NCI-H1417 treated with DMSO at 0.1 percent for 48 hours (cell line): Measurements from ENCODE around the gene C9orf57.
"Not testable (repeated sequence)": the region's sequence is repeated elsewhere in the genome, so short reads cannot be mapped to it uniquely, and the experiment has no call there.

Source experiments
- DNase-seq: peaks from one replicate; lab custom pipeline; 2025; lab: John Stamatoyannopoulos, UW

Gene C9orf57, protein sequence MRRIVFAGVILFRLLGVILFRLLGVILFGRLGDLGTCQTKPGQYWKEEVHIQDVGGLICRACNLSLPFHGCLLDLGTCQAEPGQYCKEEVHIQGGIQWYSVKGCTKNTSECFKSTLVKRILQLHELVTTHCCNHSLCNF

DNA sequence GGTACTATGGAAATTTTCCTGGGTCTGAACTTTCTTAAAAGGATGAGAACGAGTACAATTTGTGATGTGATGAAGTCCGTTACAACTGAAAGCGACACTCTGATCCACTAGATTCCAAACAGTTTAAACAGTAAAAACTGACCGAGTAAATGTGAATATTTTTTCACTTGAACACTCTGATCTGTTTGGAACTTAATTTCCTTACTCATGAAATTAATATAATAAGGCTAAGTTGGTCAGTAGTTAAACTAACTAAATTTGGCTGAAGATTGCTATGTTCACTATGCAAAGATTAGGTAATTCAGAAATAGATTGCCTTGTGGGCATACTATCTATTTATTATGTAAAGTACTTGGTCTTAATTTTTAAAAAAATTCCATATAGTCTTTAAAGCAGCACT lies at the start of gene C9orf57:
Gene C9orf57 (minus strand): TSS at position 101 of the 400 bp plus-strand sequence. CDS start 1,282 bp downstream, outside the sequence.
- no peak for DNase-seq

- DNase-seq: no peak
Observed at GRCh38 chr9:72102520-72102919, 42.1 kb upstream of the C9orf57 start.

DNA sequence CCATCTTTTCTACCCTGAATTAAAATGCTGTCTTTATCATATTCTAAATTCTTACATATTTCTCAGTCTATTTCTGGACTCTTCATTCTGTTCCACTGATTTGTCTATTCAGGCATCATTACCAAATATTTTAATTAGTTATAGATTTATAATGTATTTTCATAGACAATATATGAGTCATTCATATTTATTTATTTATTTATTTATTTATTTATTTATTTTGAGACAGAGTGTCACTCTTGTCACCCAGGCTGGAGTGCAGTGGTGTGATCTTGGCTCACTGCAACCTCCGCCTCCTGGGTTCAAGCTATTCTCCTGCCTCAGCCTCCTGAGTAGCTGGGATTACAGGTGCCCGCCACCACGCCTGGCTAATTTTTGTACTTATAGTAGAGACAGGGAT lies 35.1 kb upstream of the C9orf57 start:
- DNase-seq: not testable (repeated sequence)

- DNase-seq: no peak
Observed at GRCh38 chr9:72092820-72093219, 32.4 kb upstream of the C9orf57 start.

GRCh38 chr9:72089451-72090130 lies 29.2 kb upstream of the C9orf57 start:
- DNase-seq: no peak

DNA sequence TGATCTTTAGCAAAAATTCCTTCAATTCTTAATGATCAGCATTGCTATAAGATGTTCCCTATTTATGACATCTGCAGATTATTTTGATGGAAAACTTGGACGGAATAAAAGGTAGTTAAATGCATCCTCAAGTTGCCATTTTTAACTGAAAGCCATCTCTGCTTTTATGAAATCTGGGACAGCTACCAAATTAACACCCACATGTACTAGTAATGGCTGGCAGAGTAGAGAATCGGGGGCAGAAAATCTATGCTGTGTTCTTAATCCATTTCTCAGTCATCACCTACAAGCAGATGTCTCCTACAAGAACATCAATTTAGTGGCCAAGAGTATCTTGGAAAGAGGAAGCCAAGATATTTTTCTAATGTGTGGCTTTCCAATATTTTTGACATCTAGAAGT lies 22.1 kb upstream of the C9orf57 start:
- no peak for DNase-seq

DNA sequence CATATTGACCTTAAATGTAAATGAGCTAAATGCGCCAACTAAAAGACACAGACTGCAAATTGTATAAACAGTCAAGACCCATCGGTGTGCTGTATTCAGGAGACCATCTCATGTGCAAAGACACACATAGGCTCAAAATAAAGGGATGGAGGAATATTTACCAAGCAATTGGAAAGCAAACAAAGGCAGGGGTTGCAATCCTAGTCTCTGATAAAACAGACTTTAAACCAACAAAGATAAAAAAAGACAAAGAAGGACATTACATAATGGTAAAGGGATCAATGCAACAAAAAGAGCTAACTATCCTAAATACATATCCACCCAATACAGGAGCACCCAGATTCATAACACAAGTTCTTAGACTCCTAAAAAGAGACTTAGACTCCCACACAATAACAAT lies 14.3 kb upstream of the C9orf57 start:
- DNase-seq: not testable (repeated sequence)

DNA sequence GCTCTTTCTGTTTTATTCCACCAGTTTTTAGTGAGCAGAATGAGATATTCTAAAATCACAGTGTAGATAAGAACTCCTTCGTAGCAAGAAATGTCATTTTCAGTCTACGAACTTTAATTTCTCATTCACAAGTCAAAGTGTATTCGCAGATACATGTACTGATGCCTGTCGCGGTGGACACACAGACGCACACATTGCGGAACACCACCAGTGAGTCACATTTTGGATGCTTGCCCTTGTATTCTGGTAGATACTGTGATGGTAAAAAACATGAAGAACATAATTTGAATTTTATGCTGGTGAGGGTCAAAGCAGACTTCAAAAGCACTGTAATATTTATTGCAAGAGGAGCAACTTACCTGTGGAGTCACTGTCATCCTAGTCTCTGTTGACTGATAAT lies 4.7 kb upstream of the C9orf57 start:
- DNase-seq: no peak

- no peak for DNase-seq
Observed at GRCh38 chr9:72052122-72052521, 8.3 kb downstream of the C9orf57 start.

DNA sequence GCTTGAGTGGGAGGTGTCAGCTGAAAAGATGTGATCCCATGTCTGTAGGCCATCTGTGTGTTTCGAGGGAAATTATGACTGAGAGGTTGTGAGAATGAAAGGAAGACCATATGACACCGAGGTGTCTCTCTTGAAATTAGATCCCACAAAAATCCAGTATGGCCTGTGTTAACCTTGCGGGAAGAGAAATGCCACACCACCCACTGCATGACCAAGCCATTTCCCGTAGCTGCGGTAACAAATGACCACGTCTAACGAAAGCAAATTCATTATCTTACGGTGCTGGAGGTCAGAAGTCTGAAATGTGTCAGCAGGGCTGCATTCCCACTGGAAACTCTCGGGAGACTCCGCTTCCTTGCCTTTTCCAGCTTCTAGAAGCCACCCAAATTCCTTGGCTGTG lies 11.6 kb downstream of the C9orf57 start:
- no peak for DNase-seq

GRCh38 chr9:72046630-72047456 lies 13.6 kb downstream of the C9orf57 start:
- DNase-seq: no peak

DNA sequence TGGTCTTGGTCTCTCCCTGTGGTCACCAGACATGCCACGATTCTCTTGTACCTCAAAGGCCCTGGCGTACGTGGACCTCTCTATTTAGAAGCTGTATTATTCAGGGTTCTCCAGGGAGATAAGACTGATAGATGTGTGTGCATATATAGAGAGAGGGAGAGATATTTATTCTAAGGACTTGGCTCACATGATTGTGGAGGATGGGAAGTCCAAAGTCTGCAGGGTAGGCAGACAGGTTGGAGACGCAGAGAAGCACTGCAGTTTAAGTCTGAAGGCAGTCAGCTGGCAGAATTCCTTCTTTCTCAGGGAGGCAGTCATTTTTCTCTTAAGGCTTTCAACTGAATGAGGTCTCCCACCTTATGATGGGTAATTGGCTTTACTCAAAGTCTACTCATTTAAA lies 16.3 kb downstream of the C9orf57 start:
- no peak for DNase-seq

- DNase-seq: no peak
Observed at GRCh38 chr9:72043576-72043975, 16.8 kb downstream of the C9orf57 start.

- no peak for DNase-seq
Observed at GRCh38 chr9:72042928-72043327, 17.5 kb downstream of the C9orf57 start.

DNA sequence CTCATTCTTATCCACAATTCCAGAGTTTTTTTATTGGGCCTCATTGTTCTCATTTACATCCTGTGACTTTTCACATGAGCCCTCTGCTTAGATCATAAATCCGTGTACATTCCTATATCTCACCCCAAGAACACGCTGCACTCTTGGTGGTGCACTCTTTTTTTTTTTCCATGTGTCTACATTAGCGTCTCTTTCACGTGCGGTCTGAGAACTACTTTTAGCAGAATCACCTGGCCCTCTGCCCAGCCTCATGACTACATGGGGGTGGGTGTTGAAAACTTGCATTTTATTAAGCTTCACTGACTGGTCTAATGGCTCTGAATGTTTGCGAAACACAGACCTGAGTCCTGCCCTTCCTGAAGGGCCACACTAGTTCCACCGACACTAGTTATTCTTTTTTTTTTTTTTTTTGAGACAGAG lies 18.6 kb downstream of the C9orf57 start:
- DNase-seq: no peak

DNA sequence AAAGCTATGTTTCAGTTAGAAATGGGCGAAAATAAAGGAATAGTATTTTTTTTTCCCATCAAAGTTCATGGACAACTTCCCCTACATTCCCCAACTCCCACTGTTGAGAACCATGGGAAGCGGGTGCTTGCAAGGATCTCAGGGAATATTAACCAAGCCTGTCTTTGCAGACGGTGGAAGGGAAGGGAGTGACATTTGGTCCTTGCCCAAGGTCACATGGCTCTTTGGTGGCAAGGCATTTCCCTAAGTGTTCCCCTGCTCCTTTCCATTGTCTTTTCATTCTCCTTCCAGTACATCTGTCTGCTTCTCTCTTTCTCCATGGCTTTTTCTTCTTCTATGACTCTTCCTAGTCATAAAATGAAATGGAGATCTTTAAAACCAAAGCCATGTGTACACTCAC lies 19.0 kb downstream of the C9orf57 start:
- DNase-seq: no peak

DNA sequence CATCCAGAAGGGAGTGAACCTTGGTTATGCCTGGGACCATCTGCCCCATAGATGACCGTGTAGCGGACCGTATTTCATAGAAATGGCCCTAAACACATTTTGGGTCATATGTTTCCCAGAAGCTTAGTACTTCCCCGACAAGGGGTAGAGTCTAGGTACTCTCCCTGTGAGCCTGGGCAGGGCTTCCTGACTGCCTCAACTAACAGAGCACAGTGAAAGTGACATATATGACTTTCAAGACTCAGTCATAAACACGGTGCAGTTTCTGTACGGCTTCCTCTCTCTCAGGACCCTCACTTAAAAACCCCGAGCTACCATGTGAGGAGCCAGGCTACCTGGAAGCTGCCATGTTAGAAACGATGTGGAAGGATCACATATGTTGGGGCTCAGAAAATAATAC lies 20.9 kb downstream of the C9orf57 start:
- no peak for DNase-seq

- peak; percentile 63 for DNase-seq
Observed at GRCh38 chr9:72038890-72039410, 21.5 kb downstream of the C9orf57 start.

GRCh38 chr9:72038408-72038807 lies 22.0 kb downstream of the C9orf57 start:
- peak; percentile 81 for DNase-seq

DNA sequence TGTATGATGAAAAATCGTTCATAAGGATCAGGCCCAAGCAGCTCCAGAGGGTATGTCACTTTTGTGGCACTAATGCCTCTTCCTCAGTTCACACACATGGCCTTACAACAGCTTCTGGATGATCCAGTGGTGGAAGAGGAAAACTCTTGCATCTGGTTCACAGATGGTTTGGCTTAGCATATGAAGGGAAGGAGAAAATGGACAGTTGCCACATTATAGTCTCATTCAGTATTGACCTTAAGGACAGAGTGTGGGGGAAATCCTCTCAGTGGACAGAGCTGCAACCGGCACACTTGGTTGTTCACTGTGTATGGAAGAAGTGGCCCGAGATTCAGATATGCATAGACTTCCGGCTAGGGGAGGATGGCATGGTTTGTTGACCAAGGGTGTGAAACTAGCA lies 22.8 kb downstream of the C9orf57 start:
- DNase-seq: no peak

- no peak for DNase-seq
Observed at GRCh38 chr9:72030767-72031166, 29.6 kb downstream of the C9orf57 start.

DNA sequence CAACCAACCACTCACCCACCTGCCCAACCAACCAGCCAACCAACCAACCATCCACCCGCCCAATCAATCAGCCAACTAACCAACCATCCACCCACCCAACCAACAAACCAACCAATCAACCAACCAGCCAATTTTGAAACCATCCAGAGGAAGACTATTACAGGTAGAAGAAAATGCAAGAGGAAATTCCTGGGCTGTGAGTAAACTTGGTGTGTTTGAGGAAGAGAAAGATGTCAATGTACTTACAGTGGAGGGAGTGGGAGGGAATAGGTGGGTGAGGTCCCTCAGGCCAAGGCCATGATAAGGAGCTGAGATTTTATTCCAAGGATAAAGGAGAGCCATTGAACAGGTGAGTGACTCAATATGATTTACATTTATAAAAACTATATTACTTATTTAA lies 30.4 kb downstream of the C9orf57 start:
- DNase-seq: no peak

DNA sequence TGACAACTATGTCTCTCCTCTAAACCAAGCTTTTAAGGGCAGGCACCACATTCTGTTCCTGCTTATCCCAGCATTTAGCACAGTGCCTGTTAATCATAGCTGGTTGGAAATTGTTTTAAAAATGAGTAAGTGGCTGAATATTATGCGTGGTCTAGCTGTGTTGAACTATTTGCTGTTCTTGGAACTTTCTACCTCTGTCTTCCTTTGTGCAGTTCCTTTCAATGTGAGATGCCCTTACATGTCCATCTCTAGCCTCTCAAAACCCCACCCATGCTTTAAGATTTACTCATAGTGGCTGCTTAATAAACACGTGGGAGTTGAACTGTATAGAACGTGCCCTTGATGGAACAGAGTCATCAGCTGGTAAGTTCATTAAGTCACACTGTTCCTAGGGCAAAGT lies 34.5 kb downstream of the C9orf57 start:
- DNase-seq: no peak
